Hematopoietic multipotent progenitor cell (in vitro differentiated cells): Measurements from ENCODE around the gene EMID1. TPM values are rescaled to one million over a fixed set of nuclear protein-coding genes. Genes with fewer than 3 reads are reported as not detected.

Source experiments
- DNase-seq, 3 donors: peaks; one replicate each; pipeline ENCODE4 v3.0.0-alpha.2; 2011 to 2015; ENCODE audit warnings: low read depth in 2 of 3, low spot score in 2 of 3
- total RNA-seq: library from RNA; depleted of rRNA; stranded (reverse); fragments of >200 nt; gene quantifications from one replicate; pipeline ENCODE4 v1.2.3, GENCODE V29; 2012

The EMID1 gene
- total RNA-seq, 1 donor: 161 TPM

GRCh38 chr22:29194184-29194583 lies 11.5 kb upstream of the EMID1 start:
- DNase-seq: no peak

GRCh38 chr22:29195118-29195963 lies 10.4 kb upstream of the EMID1 start:
- DNase-seq: peak in 1 of 3 donors; percentile 72

GRCh38 chr22:29195964-29196666 lies 9.6 kb upstream of the EMID1 start:
- no peak for DNase-seq

GRCh38 chr22:29197096-29197495 lies 8.6 kb upstream of the EMID1 start:
- no peak for DNase-seq

GRCh38 chr22:29198240-29198639 lies 7.5 kb upstream of the EMID1 start:
- no peak for DNase-seq

GRCh38 chr22:29199702-29200400 lies 5.8 kb upstream of the EMID1 start:
- DNase-seq: no peak

DNA sequence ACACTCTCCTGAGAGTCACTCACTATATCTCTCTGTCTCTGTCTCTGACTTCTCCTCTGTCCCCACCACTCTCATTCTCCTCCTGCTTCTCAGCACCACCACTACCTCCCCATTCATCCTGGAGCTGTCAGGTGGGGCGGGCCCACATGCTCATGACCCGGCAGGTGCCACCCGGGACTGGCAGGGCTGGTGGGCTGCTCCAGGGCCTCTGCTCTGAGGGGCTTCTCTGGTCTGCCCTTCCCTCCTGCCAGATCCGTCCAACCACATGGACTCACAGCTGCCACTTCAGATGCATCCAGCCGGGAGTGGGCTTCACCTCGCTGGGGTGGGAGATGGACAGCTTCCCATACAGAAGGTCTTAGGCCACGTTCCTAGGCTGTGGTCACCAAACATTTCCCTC lies 4.8 kb upstream of the EMID1 start:
- DNase-seq: no peak

DNA sequence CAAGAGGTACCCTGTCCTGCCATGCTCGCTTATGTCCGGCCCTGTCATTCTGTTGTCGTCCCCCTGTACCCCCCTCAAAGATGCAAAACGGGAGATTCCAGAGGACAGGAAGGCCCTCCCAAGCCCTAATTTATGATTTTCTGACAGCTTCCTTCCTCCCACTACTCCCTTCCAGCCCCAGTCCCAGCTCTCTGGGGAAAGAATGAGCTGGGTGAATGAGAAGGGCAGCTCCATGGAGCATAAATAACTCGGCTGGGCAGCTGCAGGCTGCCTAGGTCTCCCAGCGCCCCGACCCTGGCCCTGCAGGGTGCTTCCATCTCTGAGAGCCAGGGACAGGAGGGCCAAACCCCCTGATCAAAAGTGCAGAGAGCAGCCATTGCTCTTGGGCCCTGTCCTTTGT lies 3.9 kb upstream of the EMID1 start:
- DNase-seq: no peak

GRCh38 chr22:29202212-29203192 lies 3.2 kb upstream of the EMID1 start:
- DNase-seq: peak in 2 of 3 donors; percentile 91 to 96

GRCh38 chr22:29203488-29204454 lies 1.9 kb upstream of the EMID1 start:
- DNase-seq: no peak

DNA sequence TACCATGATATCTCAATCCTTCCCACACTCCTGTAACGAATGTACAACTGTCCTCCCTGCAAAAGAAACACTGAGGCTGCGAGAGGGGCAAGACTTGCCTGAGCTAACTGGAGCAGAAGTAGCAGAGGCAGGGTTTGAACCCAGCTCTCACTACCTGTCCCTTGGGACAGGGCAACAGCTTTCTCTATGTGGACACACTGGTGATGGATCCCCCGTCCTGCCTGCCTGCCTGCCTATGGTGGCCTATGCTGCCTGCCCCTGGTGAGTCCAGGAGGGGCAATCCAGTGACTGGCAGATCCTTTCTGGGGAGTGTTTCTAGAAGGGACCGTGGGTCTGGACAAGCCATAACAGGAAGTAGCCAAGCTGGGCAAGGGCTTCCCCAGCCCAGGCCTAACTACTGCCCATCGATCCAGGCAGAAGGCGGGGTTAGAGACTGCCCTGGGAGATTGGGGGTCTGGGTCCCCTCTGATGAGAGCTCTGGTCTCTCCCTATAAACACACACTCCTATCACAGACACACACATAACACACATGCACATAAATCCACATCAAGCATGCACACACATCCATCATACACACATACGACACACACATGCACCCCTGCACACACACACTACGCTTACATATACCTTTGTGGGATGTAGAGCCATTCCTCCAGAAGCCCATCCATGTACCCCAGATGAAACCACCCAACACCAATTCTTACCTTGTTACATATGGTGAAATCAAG lies 1.1 kb upstream of the EMID1 start:
- no peak for DNase-seq

DNA sequence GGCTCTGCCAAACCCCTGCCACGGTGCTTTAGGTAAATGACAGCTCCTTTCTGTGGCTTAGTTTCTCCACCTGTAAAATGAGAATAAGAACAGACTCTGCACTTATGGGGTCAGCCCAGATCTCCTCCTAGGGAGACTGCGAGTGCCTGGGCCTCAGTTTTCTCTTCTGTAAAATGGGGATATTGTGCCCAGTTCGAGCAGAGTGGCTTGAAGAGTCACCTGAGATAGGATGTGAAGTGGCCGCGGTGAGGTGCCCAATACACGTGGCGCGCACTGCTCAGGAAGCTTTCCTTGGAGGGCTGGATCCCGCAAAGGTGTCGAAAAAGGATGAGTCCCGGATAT lies 473 bp upstream of the EMID1 start:
- no peak for DNase-seq

- no peak for DNase-seq
These were observed 911 bp downstream of the EMID1 start for GRCh38 chr22:29206372-29207242.

- no peak for DNase-seq
These were observed 1.5 kb downstream of the EMID1 start for GRCh38 chr22:29207243-29207550.

DNA sequence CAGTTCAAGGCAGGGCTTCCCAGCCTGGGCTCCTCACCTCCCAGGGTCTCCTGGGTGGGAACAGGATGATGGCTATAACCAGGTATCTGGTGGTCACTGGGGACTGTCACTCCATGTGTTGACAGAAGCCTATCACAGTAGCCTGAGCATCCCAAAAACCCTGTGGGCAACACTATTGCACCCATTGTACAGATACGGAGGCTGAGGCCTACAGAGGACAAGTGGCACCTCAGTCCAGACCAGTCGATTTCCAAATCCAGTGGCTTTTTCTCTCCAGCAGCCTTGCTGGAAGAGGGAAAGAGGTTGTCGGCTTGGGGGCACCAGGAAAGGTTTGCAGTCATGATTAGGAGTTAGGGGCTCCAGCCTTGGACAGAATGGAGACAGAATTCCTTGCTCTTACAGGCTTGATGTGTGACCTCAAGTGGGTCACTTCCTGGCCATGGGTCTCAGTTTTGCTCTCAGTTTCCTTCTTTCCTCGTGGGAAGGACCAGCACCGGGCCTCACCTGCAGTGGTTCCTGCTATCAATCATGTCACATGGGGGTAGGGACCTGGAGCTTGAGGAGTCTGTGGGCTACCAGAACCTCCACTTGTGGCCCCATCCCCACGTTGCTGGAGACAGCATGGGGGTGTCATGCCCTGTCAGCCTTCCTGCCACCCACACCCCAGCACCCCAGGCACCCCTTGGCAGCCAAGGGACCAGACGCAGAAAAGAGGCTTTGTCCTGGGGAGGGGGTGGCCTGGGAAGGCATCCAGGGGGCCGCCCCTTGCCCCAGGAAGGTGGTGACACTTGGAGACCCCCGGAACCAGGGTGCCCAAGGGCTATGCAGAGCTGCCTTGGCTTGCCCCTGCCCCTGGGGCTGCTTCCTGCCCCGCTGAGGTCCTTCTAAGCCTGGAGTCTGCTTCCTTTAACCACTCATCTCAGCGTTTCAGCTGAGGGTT lies 2.1 kb downstream of the EMID1 start:
- DNase-seq: no peak

DNA sequence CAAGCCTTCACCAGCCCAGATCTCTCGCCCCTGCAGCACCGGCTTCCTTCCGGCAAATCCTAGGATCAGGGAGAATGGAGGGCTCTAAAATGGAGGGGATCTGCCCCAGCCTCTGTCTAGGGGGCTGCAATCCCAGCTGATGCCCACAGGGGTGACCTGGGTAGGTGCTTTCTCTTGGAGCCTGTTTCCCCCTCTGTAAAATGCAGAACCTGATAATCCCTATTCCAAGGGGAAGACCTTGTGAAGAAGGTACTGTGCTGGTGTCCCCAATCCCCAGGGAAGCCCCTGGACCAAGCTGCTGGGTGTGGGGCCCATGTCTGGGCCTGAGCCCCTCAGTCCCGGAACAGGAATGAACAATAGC lies 2.8 kb downstream of the EMID1 start:
- peak in 1 of 3 donors; percentile 31 for DNase-seq
